Ovary (tissue), 9 donors: ENCODE data around the gene MAPT. TPM values are rescaled to one million over a fixed set of nuclear protein-coding genes. Genes with fewer than 3 reads are reported as not detected.

ENCODE experiments used
- DNase-seq, 5 donors: peaks; one replicate each; pipeline ENCODE4 v3.0.0-alpha.2; 2019 to 2020
- H3K27ac ChIP-seq, 2 donors: fragments of 200-600 bp; one replicate each; pipeline versions ENCODE4 v1.5.1 to v1.8.0; 2019 to 2022
- H3K27me3 ChIP-seq: fragments of 200-600 bp; one replicate; pipeline ENCODE4 v1.8.0; 2022
- H3K36me3 ChIP-seq: fragments of 200-600 bp; sonication (generic); one replicate; pipeline ENCODE4 v1.5.1; 2019
- H3K4me1 ChIP-seq: one replicate; pipeline ENCODE4 v1.8.1; 2013; ENCODE audit warnings: mild to moderate bottlenecking, moderate library complexity; ENCODE audit not compliant: insufficient read depth
- H3K4me3 ChIP-seq: fragments of 200-600 bp; sonication (generic); one replicate; pipeline ENCODE4 v1.5.1; 2017
- H3K9me3 ChIP-seq, 2 donors: fragments of 200-600 bp in 1 of 2; sonication (generic) in 1 of 2; one replicate each; pipeline versions ENCODE4 v1.5.1 to v1.8.1; 2013 to 2019; ENCODE audit warnings: mild to moderate bottlenecking in 1 of 2, moderate library complexity in 1 of 2
- EP300 ChIP-seq: sonication (generic); formaldehyde crosslinking; IDR thresholded peaks from one replicate; pipeline ENCODE4 v1.6.1; 2017; ENCODE audit warnings: antibody characterized with exemption
- POLR2A ChIP-seq: fragments of 450-650 bp; IDR thresholded peaks from one replicate; pipeline ENCODE4 v1.6.1; 2017; ENCODE audit warnings: antibody characterized with exemption, mild to moderate bottlenecking, moderate library complexity
- WGBS, 3 donors: extraction: QIAGEN DNeasy Blood & Tissue Kit in 1 of 3; methylation state at CpG; one replicate each; pipeline versions ENCODE4 v1.1.5 to v1.1.7; 2013 to 2017; 5-methylcytosine and 5-hydroxymethylcytosine counted together
- intact Hi-C, 4 donors: fragments of 100-400 bp; cut with DNase I; formaldehyde crosslinking; loops; one replicate each; pipeline versions ENCODE4 v1.11.0 to v1.15.1; 2022 to 2023
- polyA plus RNA-seq, 2 donors: library from polyadenylated mRNA; stranded (reverse); fragments of 200-250 nt in 1 of 2; fragments of 350-450 nt in 1 of 2; fragmentation: Illumina TruSeq in 1 of 2; extraction: RNeasy Lipid Tissue Mini Kit (QIAGEN cat#74804) in 1 of 2; gene quantifications; one replicate each; pipeline ENCODE4 v1.2.3, GENCODE V29; 2013 to 2014
- total RNA-seq, 7 donors: library from RNA; depleted of rRNA in 2 of 7; stranded (reverse); fragments of >200 nt in 2 of 7; fragmentation: NEBNext Ultra II Directional in 3 of 7; extraction: Animal tissue kit (Norgen Biotek cat#: 25700) in 3 of 7; gene quantifications; one replicate each; pipeline versions ENCODE4 v1.1.0 to v1.2.4, GENCODE V29; 2016 to 2023
- TF ChIP-seq, protein P1 (sequence below), 3 donors: fragments of 450-650 bp in 2 of 3; fragments of 200-600 bp in 1 of 3; IDR thresholded peaks; one replicate each; pipeline versions ENCODE4 v1.5.1 to v1.8.0; 2016 to 2022; ENCODE audit warnings: antibody characterized with exemption in 3 of 3, mild to moderate bottlenecking in 1 of 3
- donor health status: DM: no; HTN: no; CAD: no; lungs with moderate emphysema.
- donor health status: DM: no; HTN: no; CAD: no.
- donor health status: Bipolar disorder and iron deficiency.
- donor health status: DM: yes; HTN: yes; CAD: no.
- donor health status: DM: no; HTN: no; CAD: no.
- donor health status: DM: yes; HTN: yes; CAD: no.

MAPT gene
- total and polyA plus RNA-seq, 9 donors, result 0.40 to 2.2 (median 1.1) TPM

DNA sequence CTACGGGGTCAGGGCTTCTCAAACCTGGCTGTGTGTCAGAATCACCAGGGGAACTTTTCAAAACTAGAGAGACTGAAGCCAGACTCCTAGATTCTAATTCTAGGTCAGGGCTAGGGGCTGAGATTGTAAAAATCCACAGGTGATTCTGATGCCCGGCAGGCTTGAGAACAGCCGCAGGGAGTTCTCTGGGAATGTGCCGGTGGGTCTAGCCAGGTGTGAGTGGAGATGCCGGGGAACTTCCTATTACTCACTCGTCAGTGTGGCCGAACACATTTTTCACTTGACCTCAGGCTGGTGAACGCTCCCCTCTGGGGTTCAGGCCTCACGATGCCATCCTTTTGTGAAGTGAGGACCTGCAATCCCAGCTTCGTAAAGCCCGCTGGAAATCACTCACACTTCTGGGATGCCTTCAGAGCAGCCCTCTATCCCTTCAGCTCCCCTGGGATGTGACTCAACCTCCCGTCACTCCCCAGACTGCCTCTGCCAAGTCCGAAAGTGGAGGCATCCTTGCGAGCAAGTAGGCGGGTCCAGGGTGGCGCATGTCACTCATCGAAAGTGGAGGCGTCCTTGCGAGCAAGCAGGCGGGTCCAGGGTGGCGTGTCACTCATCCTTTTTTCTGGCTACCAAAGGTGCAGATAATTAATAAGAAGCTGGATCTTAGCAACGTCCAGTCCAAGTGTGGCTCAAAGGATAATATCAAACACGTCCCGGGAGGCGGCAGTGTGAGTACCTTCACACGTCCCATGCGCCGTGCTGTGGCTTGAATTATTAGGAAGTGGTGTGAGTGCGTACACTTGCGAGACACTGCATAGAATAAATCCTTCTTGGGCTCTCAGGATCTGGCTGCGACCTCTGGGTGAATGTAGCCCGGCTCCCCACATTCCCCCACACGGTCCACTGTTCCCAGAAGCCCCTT lies 115.6 kb downstream of the MAPT start:
- no peaks in the 10 kb centered on the region for H3K36me3 ChIP-seq
- no peak overlapping the region for H3K4me3 ChIP-seq
- no peaks in the 10 kb centered on the region for H3K27me3 ChIP-seq
- no peak for TF ChIP-seq EP300
- 80 to 82% (median 80%) methylated on average over 33 of the region's 33 CpGs for WGBS, 3 donors
- H3K27ac ChIP-seq, result no peak overlapping the region
- no peaks in the 10 kb centered on the region for H3K9me3 ChIP-seq
- intact Hi-C loops, result loop anchor here in 1 of 4 donors (10.0 kb wide), 1 partner anchor 205 kb away; no protein-coding TSS in a partner anchor
- H3K4me1 ChIP-seq, result no peaks in the 10 kb centered on the region
- no peak for DNase-seq

GRCh38 chr17:46010597-46011186 lies 116.3 kb downstream of the MAPT start:
- no peaks in the 10 kb centered on the region for H3K36me3 ChIP-seq
- H3K27ac ChIP-seq, result no peak overlapping the region
- no peak overlapping the region for H3K4me3 ChIP-seq
- no peak for DNase-seq
- TF ChIP-seq, protein P1, sequence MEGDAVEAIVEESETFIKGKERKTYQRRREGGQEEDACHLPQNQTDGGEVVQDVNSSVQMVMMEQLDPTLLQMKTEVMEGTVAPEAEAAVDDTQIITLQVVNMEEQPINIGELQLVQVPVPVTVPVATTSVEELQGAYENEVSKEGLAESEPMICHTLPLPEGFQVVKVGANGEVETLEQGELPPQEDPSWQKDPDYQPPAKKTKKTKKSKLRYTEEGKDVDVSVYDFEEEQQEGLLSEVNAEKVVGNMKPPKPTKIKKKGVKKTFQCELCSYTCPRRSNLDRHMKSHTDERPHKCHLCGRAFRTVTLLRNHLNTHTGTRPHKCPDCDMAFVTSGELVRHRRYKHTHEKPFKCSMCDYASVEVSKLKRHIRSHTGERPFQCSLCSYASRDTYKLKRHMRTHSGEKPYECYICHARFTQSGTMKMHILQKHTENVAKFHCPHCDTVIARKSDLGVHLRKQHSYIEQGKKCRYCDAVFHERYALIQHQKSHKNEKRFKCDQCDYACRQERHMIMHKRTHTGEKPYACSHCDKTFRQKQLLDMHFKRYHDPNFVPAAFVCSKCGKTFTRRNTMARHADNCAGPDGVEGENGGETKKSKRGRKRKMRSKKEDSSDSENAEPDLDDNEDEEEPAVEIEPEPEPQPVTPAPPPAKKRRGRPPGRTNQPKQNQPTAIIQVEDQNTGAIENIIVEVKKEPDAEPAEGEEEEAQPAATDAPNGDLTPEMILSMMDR (IDR thresholded peaks at IDR 0.05), result no peak
- no peak for TF ChIP-seq EP300
- no peak for TF ChIP-seq POLR2A
- no peaks in the 10 kb centered on the region for H3K27me3 ChIP-seq
- H3K9me3 ChIP-seq, result no peaks in the 10 kb centered on the region
- WGBS, 3 donors, result 84 to 88% (median 85%) methylated on average over 15 to 16 of the region's 16 CpGs
- intact Hi-C loops, result no loop called here
- no peaks in the 10 kb centered on the region for H3K4me1 ChIP-seq

DNA sequence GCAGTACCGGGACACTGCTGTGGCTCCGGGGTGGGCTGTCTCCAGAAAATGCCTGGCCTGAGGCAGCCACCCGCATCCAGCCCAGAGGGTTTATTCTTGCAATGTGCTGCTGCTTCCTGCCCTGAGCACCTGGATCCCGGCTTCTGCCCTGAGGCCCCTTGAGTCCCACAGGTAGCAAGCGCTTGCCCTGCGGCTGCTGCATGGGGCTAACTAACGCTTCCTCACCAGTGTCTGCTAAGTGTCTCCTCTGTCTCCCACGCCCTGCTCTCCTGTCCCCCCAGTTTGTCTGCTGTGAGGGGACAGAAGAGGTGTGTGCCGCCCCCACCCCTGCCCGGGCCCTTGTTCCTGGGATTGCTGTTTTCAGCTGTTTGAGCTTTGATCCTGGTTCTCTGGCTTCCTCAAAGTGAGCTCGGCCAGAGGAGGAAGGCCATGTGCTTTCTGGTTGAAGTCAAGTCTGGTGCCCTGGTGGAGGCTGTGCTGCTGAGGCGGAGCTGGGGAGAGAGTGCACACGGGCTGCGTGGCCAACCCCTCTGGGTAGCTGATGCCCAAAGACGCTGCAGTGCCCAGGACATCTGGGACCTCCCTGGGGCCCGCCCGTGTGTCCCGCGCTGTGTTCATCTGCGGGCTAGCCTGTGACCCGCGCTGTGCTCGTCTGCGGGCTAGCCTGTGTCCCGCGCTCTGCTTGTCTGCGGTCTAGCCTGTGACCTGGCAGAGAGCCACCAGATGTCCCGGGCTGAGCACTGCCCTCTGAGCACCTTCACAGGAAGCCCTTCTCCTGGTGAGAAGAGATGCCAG lies 117.6 kb downstream of the MAPT start:
- Histone ChIP-seq H3K9me3 (no peaks in the 10 kb centered on the region), H3K36me3 (no peaks in the 10 kb centered on the region), H3K27me3 (no peaks in the 10 kb centered on the region), H3K27ac (no peak overlapping the region), H3K4me1 (no peaks in the 10 kb centered on the region), H3K4me3 (no peak overlapping the region)
- intact Hi-C loops, result no loop called here
- TF ChIP-seq POLR2A (no peak), EP300 (no peak)
- TF ChIP-seq, protein P1 (IDR thresholded peaks at IDR 0.05), result no peak
- 82 to 86% (median 83%) methylated on average over 26 to 28 of the region's 28 CpGs for whole genome bisulfite sequencing, 3 donors
- DNase-seq, result no peak

- WGBS, 3 donors, result 65 to 76% (median 72%) methylated on average over 11 of the region's 11 CpGs
- Histone ChIP-seq H3K27ac (no peak overlapping the region), H3K27me3 (no peaks in the 10 kb centered on the region), H3K9me3 (no peaks in the 10 kb centered on the region), H3K36me3 (no peaks in the 10 kb centered on the region), H3K4me3 (no peak overlapping the region), H3K4me1 (no peaks in the 10 kb centered on the region)
- intact Hi-C loops, result no loop called here
- DNase-seq, result no peak
- TF ChIP-seq, protein P1 (IDR thresholded peaks at IDR 0.05), result no peak
- no peak for TF ChIP-seq POLR2A
- no peak for TF ChIP-seq EP300
Observed at GRCh38 chr17:46012506-46013079, 118.2 kb downstream of the MAPT start.
